Measurements from ENCODE around the gene SLC16A12. TPM values are rescaled to one million over a fixed set of nuclear protein-coding genes. Genes with fewer than 3 reads are reported as not detected.

The SLC16A12 gene
- total RNA-seq, 2 donors from 2014 or later: 0.20 to 0.24 TPM

DNA sequence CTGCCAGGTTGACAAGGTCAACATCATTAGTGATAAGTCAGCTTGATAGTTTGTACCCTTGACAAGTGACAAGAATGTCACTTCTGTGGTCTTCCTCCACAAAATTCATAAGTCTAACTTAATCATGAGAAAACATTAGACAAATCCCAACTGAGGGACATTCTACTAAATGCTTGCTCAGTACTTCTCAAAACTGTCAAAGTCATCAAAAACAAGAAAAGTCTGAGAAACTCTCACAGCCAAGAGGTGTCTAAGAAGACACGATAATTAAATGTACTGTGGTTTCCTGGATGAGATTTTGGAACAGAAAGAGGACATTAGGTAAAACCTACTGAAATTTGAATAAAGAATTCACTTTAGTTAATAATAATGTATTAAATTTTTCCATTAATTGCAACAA, 29.8 kb upstream of the SLC16A12 start:
- H3K36me3 ChIP-seq: no peaks in the 10 kb centered on the region
- H3K4me3 ChIP-seq: no peak overlapping the region
- no peaks in the 10 kb centered on the region for H3K4me1 ChIP-seq
- intact Hi-C loops (cut with DNase I): no loop called here
- H3K9me3 ChIP-seq: no peaks in the 10 kb centered on the region
- no peaks in the 10 kb centered on the region for H3K27me3 ChIP-seq
- H3K27ac ChIP-seq: no peak overlapping the region
- no peak for DNase-seq
- H3K9ac ChIP-seq (ENCODE audit: low read depth in 2 of 2, low read length in 2 of 2): no peak overlapping the region
- TF ChIP-seq, protein P1, sequence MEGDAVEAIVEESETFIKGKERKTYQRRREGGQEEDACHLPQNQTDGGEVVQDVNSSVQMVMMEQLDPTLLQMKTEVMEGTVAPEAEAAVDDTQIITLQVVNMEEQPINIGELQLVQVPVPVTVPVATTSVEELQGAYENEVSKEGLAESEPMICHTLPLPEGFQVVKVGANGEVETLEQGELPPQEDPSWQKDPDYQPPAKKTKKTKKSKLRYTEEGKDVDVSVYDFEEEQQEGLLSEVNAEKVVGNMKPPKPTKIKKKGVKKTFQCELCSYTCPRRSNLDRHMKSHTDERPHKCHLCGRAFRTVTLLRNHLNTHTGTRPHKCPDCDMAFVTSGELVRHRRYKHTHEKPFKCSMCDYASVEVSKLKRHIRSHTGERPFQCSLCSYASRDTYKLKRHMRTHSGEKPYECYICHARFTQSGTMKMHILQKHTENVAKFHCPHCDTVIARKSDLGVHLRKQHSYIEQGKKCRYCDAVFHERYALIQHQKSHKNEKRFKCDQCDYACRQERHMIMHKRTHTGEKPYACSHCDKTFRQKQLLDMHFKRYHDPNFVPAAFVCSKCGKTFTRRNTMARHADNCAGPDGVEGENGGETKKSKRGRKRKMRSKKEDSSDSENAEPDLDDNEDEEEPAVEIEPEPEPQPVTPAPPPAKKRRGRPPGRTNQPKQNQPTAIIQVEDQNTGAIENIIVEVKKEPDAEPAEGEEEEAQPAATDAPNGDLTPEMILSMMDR (IDR thresholded peaks at IDR 0.05): no peak

DNA sequence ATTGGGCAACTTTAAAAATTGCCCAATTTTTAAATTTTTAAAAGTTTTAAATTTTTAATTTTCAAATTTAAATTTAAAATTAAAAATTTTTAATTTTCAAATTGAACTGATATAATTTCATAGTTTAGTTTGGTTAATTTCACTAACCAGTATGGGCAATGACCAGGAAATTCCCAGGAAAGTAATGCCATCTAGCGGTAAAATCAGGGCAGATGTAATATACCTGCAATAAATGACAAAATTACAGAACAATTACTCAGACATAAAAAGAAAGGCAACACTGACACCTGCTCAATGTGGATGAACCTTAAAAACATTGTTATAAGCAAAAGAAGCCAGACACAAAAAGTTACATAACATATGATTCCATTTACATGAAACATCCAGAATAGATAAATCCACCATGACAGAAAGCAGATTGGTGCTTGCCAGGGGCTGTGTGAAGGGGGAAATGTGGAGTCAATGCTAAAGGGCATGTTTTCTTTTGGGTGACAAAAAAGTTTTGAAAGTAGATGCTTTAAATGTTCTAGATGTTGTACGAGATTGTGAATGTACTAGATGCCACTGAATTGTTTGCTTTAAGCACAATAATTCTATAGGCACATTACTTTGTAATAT, 28.6 kb upstream of the SLC16A12 start:
- no peak overlapping the region for H3K9ac ChIP-seq (ENCODE audit: low read depth in 2 of 2, low read length in 2 of 2)

DNA sequence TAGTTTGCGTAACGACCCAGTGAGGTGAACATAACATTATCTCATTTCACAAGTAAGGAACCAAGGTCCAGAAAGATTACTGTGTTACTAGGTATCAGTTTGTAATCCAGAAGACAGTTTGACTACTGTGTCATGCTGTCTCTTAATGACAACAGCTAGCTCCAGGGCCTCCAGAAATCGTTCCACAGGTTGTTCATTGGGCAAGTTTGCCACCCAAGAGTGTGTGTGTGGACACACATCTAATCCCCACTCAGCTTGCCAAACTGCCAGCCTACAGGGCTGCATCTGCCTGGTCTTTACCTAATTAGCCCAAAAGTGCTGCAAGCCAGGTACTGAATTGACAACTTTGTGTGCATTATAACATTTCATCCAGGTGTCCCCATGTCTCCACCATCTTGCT, 27.9 kb upstream of the SLC16A12 start:
- Histone ChIP-seq H3K4me3 (no peak overlapping the region), H3K4me1 (no peaks in the 10 kb centered on the region), H3K36me3 (no peaks in the 10 kb centered on the region), H3K27ac (no peak overlapping the region), H3K9ac (ENCODE audit: low read depth in 2 of 2, low read length in 2 of 2) (no peak overlapping the region), H3K27me3 (no peaks in the 10 kb centered on the region), H3K9me3 (no peaks in the 10 kb centered on the region)
- intact Hi-C loops (cut with DNase I): loop anchor here (2.0 kb wide), 1 partner anchor 135 kb away; no protein-coding TSS in a partner anchor
- no peak for DNase-seq
- TF ChIP-seq, protein P1 (IDR thresholded peaks at IDR 0.05): no peak

More for the DNA sequence above, 28.6 kb upstream of the SLC16A12 start:
- H3K27ac ChIP-seq: no peak overlapping the region
- no peak overlapping the region for H3K4me3 ChIP-seq
- no peaks in the 10 kb centered on the region for H3K4me1 ChIP-seq
- no peaks in the 10 kb centered on the region for H3K27me3 ChIP-seq
- TF ChIP-seq, protein P1 (IDR thresholded peaks at IDR 0.05): peak; percentile 58
- intact Hi-C loops (cut with DNase I): loop anchor here (2.0 kb wide), 1 partner anchor 135 kb away; no protein-coding TSS in a partner anchor
- peak; percentile 23 for DNase-seq
- H3K9me3 ChIP-seq: no peaks in the 10 kb centered on the region
- H3K36me3 ChIP-seq: no peaks in the 10 kb centered on the region

DNA sequence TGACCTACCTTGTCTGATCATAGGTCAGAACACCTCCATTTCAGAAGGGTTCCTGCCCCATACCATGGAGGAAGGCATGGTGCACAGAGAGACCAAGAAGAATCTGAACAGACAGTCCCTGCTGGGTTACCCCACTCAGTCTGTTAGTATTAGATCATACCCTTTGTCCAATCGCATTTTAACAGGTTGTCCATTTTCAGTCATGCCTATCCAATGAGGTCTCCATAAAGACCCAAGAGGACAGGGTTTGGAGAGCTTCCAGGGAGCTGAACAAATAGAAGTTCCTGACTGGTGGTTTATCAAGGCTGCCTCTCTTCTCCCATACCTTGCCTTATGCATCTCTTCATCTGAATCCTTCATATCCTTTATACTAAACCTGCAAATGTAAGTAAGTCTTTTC, 21.2 kb upstream of the SLC16A12 start:
- TF ChIP-seq, protein P1 (IDR thresholded peaks at IDR 0.05): no peak
- Histone ChIP-seq H3K36me3 (no peaks in the 10 kb centered on the region), H3K9me3 (no peaks in the 10 kb centered on the region), H3K4me1 (no peaks in the 10 kb centered on the region), H3K27me3 (no peaks in the 10 kb centered on the region), H3K4me3 (no peak overlapping the region), H3K27ac (no peak overlapping the region), H3K9ac (ENCODE audit: low read depth in 2 of 2, low read length in 2 of 2) (no peak overlapping the region)
- intact Hi-C loops (cut with DNase I): no loop called here
- DNase-seq: no peak

DNA sequence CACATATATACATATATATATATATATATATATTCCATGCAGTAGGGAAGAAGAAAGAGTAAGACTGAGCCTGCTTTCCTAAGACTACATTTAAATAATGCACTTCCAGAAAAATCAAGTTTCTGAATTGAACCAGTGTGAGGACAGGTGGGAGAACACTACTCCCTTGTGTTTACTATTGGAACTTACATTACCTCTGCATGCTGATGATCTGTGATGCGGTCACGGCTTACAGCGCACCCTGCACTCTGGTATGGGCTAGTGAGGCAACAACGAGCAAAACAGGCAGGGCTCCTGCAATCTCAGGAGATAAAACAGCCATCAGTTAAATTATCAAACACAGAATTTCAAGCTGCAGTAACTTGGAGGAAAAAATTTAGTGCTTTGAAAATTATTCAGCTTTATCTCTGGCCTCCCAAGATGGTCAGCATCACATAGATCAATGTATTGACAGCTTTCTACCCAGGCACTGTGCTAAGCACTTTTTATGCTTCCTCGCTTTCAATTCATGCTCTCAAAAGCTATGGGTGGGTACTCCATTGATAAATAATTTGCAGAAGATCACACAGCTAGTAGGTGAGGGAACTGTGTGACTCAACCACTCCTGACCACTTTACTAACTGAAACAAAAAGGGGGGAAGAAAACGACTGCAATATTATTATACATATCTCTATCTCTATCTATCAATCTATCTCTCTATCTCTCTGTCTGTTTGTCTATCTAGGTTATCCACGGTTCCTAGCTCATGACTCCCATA, 20.5 kb upstream of the SLC16A12 start:
- DNase-seq: no peak
- Histone ChIP-seq H3K27me3 (no peaks in the 10 kb centered on the region), H3K4me1 (no peaks in the 10 kb centered on the region), H3K36me3 (no peaks in the 10 kb centered on the region), H3K27ac (no peak overlapping the region), H3K9me3 (no peaks in the 10 kb centered on the region), H3K9ac (ENCODE audit: low read depth in 2 of 2, low read length in 2 of 2) (no peak overlapping the region), H3K4me3 (no peak overlapping the region)
- TF ChIP-seq, protein P1 (IDR thresholded peaks at IDR 0.05): no peak
- intact Hi-C loops (cut with DNase I): no loop called here
